ENCODE measurements around the gene CDYL.

The CDYL gene

DNA sequence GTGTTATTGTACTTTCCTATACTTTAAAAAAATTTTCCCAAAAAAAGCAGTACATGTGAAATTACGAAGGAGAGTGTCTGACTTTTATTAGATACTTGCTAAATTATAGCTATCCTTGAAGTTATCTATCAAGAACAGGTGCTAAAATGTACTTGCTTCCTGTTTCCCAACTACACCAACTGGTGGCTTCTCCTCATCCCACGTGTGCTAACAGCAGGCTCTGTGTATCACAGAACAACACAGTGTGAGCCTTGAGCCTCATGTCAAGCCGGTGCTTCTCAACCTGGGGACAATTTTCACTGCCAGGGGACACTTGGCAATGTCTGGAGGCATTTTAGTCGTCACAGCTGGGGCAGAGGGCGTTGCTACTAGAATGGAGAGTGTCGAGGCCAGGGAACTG, 36.2 kb upstream of the CDYL start:
- Histone ChIP-seq H3K27ac (no peak overlapping the region), H3K9me3 (ENCODE audit: control insufficient read depth, low read length) (no peaks in the 10 kb centered on the region), H3K36me3 (ENCODE audit: control insufficient read depth, insufficient read depth, low read length) (no peaks in the 10 kb centered on the region), H3K4me1 (no peaks in the 10 kb centered on the region), H3K27me3 (ENCODE audit: control insufficient read depth, insufficient read depth, low read length) (no peaks in the 10 kb centered on the region), H3K9ac (no peak overlapping the region), H2AFZ (no peak overlapping the region), H3K4me3 (ENCODE audit: low read depth, low read length) (no peak overlapping the region), H3K79me2 (no peaks in the 10 kb centered on the region), H3K4me2 (ENCODE audit: low read length) (no peak overlapping the region)
- TF ChIP-seq CTCF (IDR thresholded peaks at IDR 0.05), result no peak

- no peaks in the 10 kb centered on the region for H3K4me1 ChIP-seq
- no peak for TF ChIP-seq CTCF (IDR thresholded peaks at IDR 0.05)
- H3K36me3 ChIP-seq (ENCODE audit: control insufficient read depth, insufficient read depth, low read length), result no peaks in the 10 kb centered on the region
These were observed 33.1 kb upstream of the CDYL start for GRCh38 chr6:4743062-4743461.

DNA sequence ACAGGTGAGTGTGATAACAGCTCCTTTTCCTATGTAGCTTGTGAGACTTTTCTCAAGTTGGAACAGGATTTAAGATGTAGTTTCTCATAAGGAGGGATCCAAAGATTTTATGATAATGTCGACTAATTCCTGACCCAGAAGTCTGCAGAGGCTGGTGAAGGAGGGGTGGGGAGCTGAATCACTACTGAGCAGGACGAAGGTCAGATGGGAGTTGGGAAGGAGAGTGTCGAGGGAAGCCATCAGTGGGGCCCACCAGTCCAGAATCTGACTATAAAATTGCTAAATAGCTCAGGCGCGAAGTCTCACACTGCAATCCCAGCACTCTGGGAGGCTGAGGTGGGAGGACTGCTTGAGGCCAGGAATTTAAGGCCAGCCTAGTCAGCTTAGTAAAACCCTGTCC, 32.3 kb upstream of the CDYL start:
- no peak for TF ChIP-seq CTCF (IDR thresholded peaks at IDR 0.05)
- H3K4me3 ChIP-seq (ENCODE audit: low read depth, low read length), result no peak overlapping the region
- H3K79me2 ChIP-seq, result no peaks in the 10 kb centered on the region
- H3K4me2 ChIP-seq (ENCODE audit: low read length), result no peak overlapping the region
- H3K27ac ChIP-seq, result no peak overlapping the region
- no peak overlapping the region for H3K9ac ChIP-seq
- no peak overlapping the region for H2AFZ ChIP-seq
- H3K36me3 ChIP-seq (ENCODE audit: control insufficient read depth, insufficient read depth, low read length), result no peaks in the 10 kb centered on the region
- H3K9me3 ChIP-seq (ENCODE audit: control insufficient read depth, low read length), result no peaks in the 10 kb centered on the region
- no peaks in the 10 kb centered on the region for H3K27me3 ChIP-seq (ENCODE audit: control insufficient read depth, insufficient read depth, low read length)
- no peaks in the 10 kb centered on the region for H3K4me1 ChIP-seq

More at GRCh38 chr6:4743062-4743461, 33.1 kb upstream of the CDYL start:
- H3K4me3 ChIP-seq (ENCODE audit: low read depth, low read length), result no peak overlapping the region
- no peaks in the 10 kb centered on the region for H3K9me3 ChIP-seq (ENCODE audit: control insufficient read depth, low read length)
- no peak overlapping the region for H2AFZ ChIP-seq
- no peak overlapping the region for H3K4me2 ChIP-seq (ENCODE audit: low read length)
- no peak overlapping the region for H3K9ac ChIP-seq
- no peak overlapping the region for H3K27ac ChIP-seq
- no peaks in the 10 kb centered on the region for H3K79me2 ChIP-seq
- no peaks in the 10 kb centered on the region for H3K27me3 ChIP-seq (ENCODE audit: control insufficient read depth, insufficient read depth, low read length)

GRCh38 chr6:4747588-4747987, 28.6 kb upstream of the CDYL start:
- H3K9ac ChIP-seq, result no peak overlapping the region
- H3K79me2 ChIP-seq, result no peaks in the 10 kb centered on the region
- H3K4me3 ChIP-seq (ENCODE audit: low read depth, low read length), result no peak overlapping the region
- H3K4me2 ChIP-seq (ENCODE audit: low read length), result no peak overlapping the region
- H3K9me3 ChIP-seq (ENCODE audit: control insufficient read depth, low read length), result no peaks in the 10 kb centered on the region
- H3K27me3 ChIP-seq (ENCODE audit: control insufficient read depth, insufficient read depth, low read length), result no peaks in the 10 kb centered on the region
- no peak for TF ChIP-seq CTCF (IDR thresholded peaks at IDR 0.05)
- H2AFZ ChIP-seq, result no peak overlapping the region
- H3K27ac ChIP-seq, result no peak overlapping the region
- H3K4me1 ChIP-seq, result no peaks in the 10 kb centered on the region
- no peaks in the 10 kb centered on the region for H3K36me3 ChIP-seq (ENCODE audit: control insufficient read depth, insufficient read depth, low read length)

- no peaks in the 10 kb centered on the region for H3K27me3 ChIP-seq (ENCODE audit: control insufficient read depth, insufficient read depth, low read length)
- no peak overlapping the region for H3K27ac ChIP-seq
- H3K4me3 ChIP-seq (ENCODE audit: low read depth, low read length), result no peak overlapping the region
- no peak overlapping the region for H2AFZ ChIP-seq
- no peaks in the 10 kb centered on the region for H3K36me3 ChIP-seq (ENCODE audit: control insufficient read depth, insufficient read depth, low read length)
- H3K9me3 ChIP-seq (ENCODE audit: control insufficient read depth, low read length), result no peaks in the 10 kb centered on the region
- TF ChIP-seq CTCF (IDR thresholded peaks at IDR 0.05), result no peak
- no peaks in the 10 kb centered on the region for H3K4me1 ChIP-seq
- H3K4me2 ChIP-seq (ENCODE audit: low read length), result no peak overlapping the region
- H3K79me2 ChIP-seq, result no peaks in the 10 kb centered on the region
- H3K9ac ChIP-seq, result no peak overlapping the region
These were observed 24.3 kb upstream of the CDYL start for GRCh38 chr6:4751823-4752464.
